A549 (cell line): Measurements from ENCODE around the gene NBEAL2.

Experiments
- CBX2 ChIP-seq: fragments of 200-600 bp; sonication (generic); IDR thresholded peaks from 2 replicates; pipeline ENCODE4 v1.6.1; 2016; ENCODE audit warnings: low read depth, mild to moderate bottlenecking, borderline replicate concordance
- CBX8 ChIP-seq: fragments of 200-600 bp; sonication (generic); IDR thresholded peaks from 2 replicates; pipeline ENCODE4 v1.6.1; 2016
- CTCF ChIP-seq: fragments of >200 bp; sonication (Bioruptor Twin); formaldehyde crosslinking; IDR thresholded peaks from 3 replicates; pipeline ENCODE4 v1.5.1; 2016
- EP300 ChIP-seq, 2 experiments: fragments of >200 bp; sonication (Bioruptor Twin); formaldehyde crosslinking; IDR thresholded peaks; 2 replicates in 1 of 2; 3 replicates in 1 of 2; pipeline ENCODE4 v1.6.1; 2016 to 2017
- HOXB13 ChIP-seq: fragments of 250-450 bp; sonication (Bioruptor Pico); IDR thresholded peaks from 2 replicates; pipeline ENCODE4 v1.5.0; 2020; ENCODE audit warnings: low read depth, mild to moderate bottlenecking, moderate library complexity
- JUN ChIP-seq, 2 experiments: fragments of >200 bp; sonication (Bioruptor Twin); formaldehyde crosslinking; IDR thresholded peaks; 2 replicates in 1 of 2; 3 replicates in 1 of 2; pipeline ENCODE4 v1.6.1; 2016 to 2017
- KDM1A ChIP-seq: fragments of 200-600 bp; sonication (generic); IDR thresholded peaks from 2 replicates; pipeline ENCODE4 v1.6.1; 2016; ENCODE audit warnings: low read depth, mild to moderate bottlenecking
- MAZ ChIP-seq: fragments of 150-350 bp; IDR thresholded peaks from 2 replicates; pipeline ENCODE4 v1.6.1; 2014; ENCODE audit warnings: antibody characterized with exemption, low read depth, low read length, borderline replicate concordance
- POLR2A ChIP-seq: IDR thresholded peaks from 2 replicates; pipeline ENCODE4 v1.6.1; 2012; ENCODE audit warnings: mild to moderate bottlenecking, low read length
- POLR2AphosphoS2 ChIP-seq: conservative IDR thresholded peaks from 2 replicates; pipeline ENCODE4 v1.6.1; 2012; ENCODE audit warnings: low read length, improper control_type of control experiment, inconsistent platforms
- USF2 ChIP-seq: fragments of 450-650 bp; IDR thresholded peaks from 2 replicates; pipeline ENCODE4 v1.6.1; 2014; ENCODE audit warnings: antibody characterized with exemption

- TF ChIP-seq CBX8, result no peak
- TF ChIP-seq POLR2A, result no peak
- no peak; a peak in 1 of 5 replicates for TF ChIP-seq JUN (IDR thresholded peaks at IDR 0.05)
- no peak for TF ChIP-seq CTCF
- no peak for TF ChIP-seq HOXB13 (CRISPR knock-in tag)
- no peak for TF ChIP-seq MAZ
- TF ChIP-seq CBX2, result no peak
- TF ChIP-seq POLR2AphosphoS2, result no peak
- no peak for TF ChIP-seq EP300 (IDR thresholded peaks at IDR 0.05)
- no peak for TF ChIP-seq USF2
- TF ChIP-seq KDM1A, result no peak
These were observed 32.5 kb upstream of the NBEAL2 start for GRCh38 chr3:46946856-46947545.
